DND-41 (cell line): ENCODE measurements around the gene TRUB2.

ENCODE experiments used
- ATAC-seq: fragments of 200-7000 bp; cut with Tn5 transposase; 3 replicates; pipeline ENCODE4 v1.9.1; 2021; ENCODE audit warnings: low read depth; ENCODE audit not compliant: insufficient read depth
- DNase-seq: peaks from one replicate; pipeline ENCODE4 v3.0.0-alpha.2; 2020
- H2AFZ ChIP-seq: 2 replicates; pipeline ENCODE4 v1.6.0; 2012; ENCODE audit warnings: low read depth, low read length
- H3K27ac ChIP-seq: 2 replicates; pipeline ENCODE4 v1.5.1; 2012; ENCODE audit warnings: low read length, inconsistent platforms
- H3K27me3 ChIP-seq: fragments of 200-600 bp; sonication (generic); 2 replicates; pipeline ENCODE4 v1.6.0; 2012; ENCODE audit warnings: low read length, mild to moderate bottlenecking, inconsistent platforms; ENCODE audit not compliant: insufficient read depth, poor library complexity
- H3K36me3 ChIP-seq: 2 replicates; pipeline ENCODE4 v1.5.1; 2012; ENCODE audit warnings: low read length, inconsistent platforms; ENCODE audit not compliant: insufficient read depth
- H3K4me1 ChIP-seq: 2 replicates; pipeline ENCODE4 v1.5.1; 2012; ENCODE audit warnings: mild to moderate bottlenecking, low read length; ENCODE audit not compliant: insufficient read depth
- H3K4me2 ChIP-seq: 2 replicates; pipeline ENCODE4 v1.6.0; 2012; ENCODE audit warnings: mild to moderate bottlenecking, moderate library complexity, low read length, inconsistent platforms; ENCODE audit not compliant: insufficient read depth
- H3K4me3 ChIP-seq, 2 experiments: fragments of 200-600 bp in 1 of 2; shearing (Covaris generic) in 1 of 2; 2 replicates each; pipeline ENCODE4 v1.5.1; 2012 to 2016; ENCODE audit warnings: inconsistent platforms in 2 of 2, low read length in 2 of 2, mild to moderate bottlenecking in 2 of 2, low read depth in 1 of 2, moderate library complexity in 1 of 2
- H3K79me2 ChIP-seq: 2 replicates; pipeline ENCODE4 v1.6.0; 2012; ENCODE audit warnings: low read length, inconsistent platforms; ENCODE audit not compliant: insufficient read depth
- H3K9ac ChIP-seq: 2 replicates; pipeline ENCODE4 v1.6.0; 2012; ENCODE audit warnings: low read depth, mild to moderate bottlenecking, inconsistent platforms, low read length, moderate library complexity
- H3K9me3 ChIP-seq: 2 replicates; pipeline ENCODE4 v1.5.1; 2012; ENCODE audit warnings: low read length, moderate library complexity, mild to moderate bottlenecking, inconsistent platforms; ENCODE audit not compliant: insufficient read depth, severe bottlenecking
- H4K20me1 ChIP-seq: 2 replicates; pipeline ENCODE4 v1.6.0; 2012; ENCODE audit warnings: low read length; ENCODE audit not compliant: insufficient read depth
- EZH2 ChIP-seq: IDR thresholded peaks from 3 replicates; pipeline ENCODE4 v1.6.1; 2012; ENCODE audit warnings: borderline replicate concordance, low read depth, mild to moderate bottlenecking, moderate library complexity, low read length, inconsistent platforms; ENCODE audit not compliant: severe bottlenecking
- TF ChIP-seq, protein P1 (sequence below): IDR thresholded peaks from 2 replicates; pipeline ENCODE4 v1.5.1; 2012; ENCODE audit warnings: borderline replicate concordance, low read length, moderate library complexity, mild to moderate bottlenecking; ENCODE audit not compliant: poor library complexity, severe bottlenecking; ENCODE audit errors: extremely low read depth

TRUB2 gene

DNA sequence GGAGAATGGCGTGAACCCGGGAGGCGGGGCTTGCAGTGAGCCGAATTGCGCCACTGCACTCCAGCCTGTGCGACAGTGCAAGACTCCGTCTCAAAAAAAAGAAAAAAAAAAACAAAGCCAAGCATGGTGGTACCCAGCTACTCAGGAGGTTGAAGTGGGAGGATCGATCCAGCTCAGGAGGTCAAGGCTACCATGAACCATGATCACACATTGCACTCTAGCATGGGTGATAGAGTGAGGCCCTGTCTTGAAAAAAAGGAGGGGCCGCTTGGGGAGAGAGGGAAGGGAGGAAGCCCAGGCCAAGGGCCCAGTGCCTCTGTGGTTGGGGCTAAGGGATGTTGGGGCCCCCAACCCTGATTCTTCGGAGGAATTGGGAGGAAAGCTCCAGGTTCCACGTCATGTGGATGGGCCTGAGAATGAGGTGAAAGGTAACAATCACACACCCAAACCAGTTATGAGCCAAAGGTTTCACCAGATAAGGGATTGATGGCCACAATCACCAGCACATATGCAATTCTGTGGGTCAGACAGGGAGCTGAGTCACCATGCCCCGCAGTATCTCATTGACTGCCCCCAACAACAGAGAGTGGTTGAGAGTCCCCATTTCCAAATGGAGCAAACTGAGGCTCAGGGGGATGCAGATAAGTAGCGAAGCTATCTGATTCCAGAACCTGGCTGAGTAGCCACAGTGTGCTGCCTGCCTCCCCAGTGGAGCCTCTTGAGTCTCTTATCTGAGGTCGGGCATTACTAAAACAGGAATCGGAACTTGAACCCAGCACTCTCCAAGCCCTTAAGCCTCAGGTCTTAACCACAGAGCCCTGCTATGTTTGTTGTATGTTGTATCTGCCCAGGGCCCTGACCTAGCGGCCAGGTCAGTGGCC is 25.7 kb downstream of the TRUB2 start:
- Histone ChIP-seq H3K36me3 (no peaks in the 10 kb centered on the region), H3K4me1 (peaks cover 8% of the 10 kb centered on the region; the same call in 1 of the 2 replicates), H2AFZ (no peak overlapping the region), H3K4me3 (no peak overlapping the region), H3K27ac (no peak overlapping the region), H3K4me2 (no peak overlapping the region), H3K9ac (no peak overlapping the region), H3K9me3 (no peaks in the 10 kb centered on the region), H3K27me3 (no peaks in the 10 kb centered on the region), H3K79me2 (no peaks in the 10 kb centered on the region), H4K20me1 (no peaks in the 10 kb centered on the region)
- DNase-seq (no peak), ATAC-seq (no peak)
- no peak for TF ChIP-seq EZH2
- TF ChIP-seq, protein P1, sequence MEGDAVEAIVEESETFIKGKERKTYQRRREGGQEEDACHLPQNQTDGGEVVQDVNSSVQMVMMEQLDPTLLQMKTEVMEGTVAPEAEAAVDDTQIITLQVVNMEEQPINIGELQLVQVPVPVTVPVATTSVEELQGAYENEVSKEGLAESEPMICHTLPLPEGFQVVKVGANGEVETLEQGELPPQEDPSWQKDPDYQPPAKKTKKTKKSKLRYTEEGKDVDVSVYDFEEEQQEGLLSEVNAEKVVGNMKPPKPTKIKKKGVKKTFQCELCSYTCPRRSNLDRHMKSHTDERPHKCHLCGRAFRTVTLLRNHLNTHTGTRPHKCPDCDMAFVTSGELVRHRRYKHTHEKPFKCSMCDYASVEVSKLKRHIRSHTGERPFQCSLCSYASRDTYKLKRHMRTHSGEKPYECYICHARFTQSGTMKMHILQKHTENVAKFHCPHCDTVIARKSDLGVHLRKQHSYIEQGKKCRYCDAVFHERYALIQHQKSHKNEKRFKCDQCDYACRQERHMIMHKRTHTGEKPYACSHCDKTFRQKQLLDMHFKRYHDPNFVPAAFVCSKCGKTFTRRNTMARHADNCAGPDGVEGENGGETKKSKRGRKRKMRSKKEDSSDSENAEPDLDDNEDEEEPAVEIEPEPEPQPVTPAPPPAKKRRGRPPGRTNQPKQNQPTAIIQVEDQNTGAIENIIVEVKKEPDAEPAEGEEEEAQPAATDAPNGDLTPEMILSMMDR = no peak

DNA sequence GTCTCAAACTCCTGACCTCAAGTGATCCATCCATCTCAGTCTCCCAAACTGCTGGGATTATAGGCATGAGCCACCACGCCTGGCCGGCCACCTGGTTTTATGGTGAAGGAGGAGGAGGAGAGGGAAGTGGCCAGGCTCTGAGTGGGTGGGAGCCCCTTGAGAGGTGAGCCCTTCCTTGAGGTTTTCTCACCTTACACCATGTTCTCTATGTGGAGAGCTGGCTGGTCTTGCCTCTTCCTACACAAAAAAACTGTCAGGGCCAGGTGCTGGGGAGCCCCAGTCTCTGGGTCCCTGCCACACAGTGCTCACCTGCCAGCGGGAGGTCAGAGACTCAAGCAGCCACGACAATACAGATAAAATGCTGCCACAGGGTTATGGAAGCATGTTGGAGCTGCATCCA is 28.1 kb downstream of the TRUB2 start:
- no peaks in the 10 kb centered on the region for H3K9me3 ChIP-seq
- no peak overlapping the region for H3K27ac ChIP-seq
- H3K4me1 ChIP-seq = peaks cover 8% of the 10 kb centered on the region; the same call in 1 of the 2 replicates
- H3K79me2 ChIP-seq = no peaks in the 10 kb centered on the region
- TF ChIP-seq, protein P1 = no peak
- no peak for TF ChIP-seq EZH2
- H3K9ac ChIP-seq = no peak overlapping the region
- no peak for DNase-seq
- no peaks in the 10 kb centered on the region for H3K27me3 ChIP-seq
- no peaks in the 10 kb centered on the region for H4K20me1 ChIP-seq
- no peak overlapping the region for H3K4me3 ChIP-seq
- no peaks in the 10 kb centered on the region for H3K36me3 ChIP-seq
- H2AFZ ChIP-seq = no peak overlapping the region
- no peak overlapping the region for H3K4me2 ChIP-seq
- no peak for ATAC-seq

DNA sequence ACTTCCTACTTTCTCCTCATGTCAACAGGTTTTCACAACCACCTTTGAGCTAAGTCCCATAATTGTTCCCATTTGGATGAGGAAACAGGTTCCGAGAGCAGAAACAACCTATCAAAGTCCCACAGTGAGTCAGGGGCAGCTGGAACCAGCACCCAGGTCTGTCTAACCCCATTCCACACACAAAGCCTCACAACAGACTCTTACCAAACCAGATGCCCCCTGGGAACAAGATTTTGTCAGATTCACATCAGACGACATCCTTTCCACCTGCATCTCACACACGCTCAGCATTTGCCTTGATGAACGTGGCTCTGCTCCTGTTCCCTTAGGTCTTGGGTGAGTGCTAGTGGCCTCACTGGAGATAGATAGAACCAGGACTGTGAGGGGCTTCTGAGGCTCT is 29.2 kb downstream of the TRUB2 start:
- Histone ChIP-seq H3K27me3 (no peaks in the 10 kb centered on the region), H3K36me3 (no peaks in the 10 kb centered on the region), H3K4me3 (no peak overlapping the region), H3K9me3 (no peaks in the 10 kb centered on the region), H3K4me1 (peaks cover 8% of the 10 kb centered on the region; the same call in 1 of the 2 replicates), H2AFZ (no peak overlapping the region), H3K9ac (no peak overlapping the region), H4K20me1 (no peaks in the 10 kb centered on the region), H3K27ac (no peak overlapping the region), H3K79me2 (no peaks in the 10 kb centered on the region), H3K4me2 (no peak overlapping the region)
- peak; percentile 39 for DNase-seq
- peak; percentile 62 for ATAC-seq
- no peak for TF ChIP-seq EZH2
- TF ChIP-seq, protein P1 = no peak
